ENCODE data around the gene HIP1.
A peak's percentile ranks its signal among the peaks of the same experiment; 100 is the strongest.
"Not testable (repeated sequence)": the region's sequence is repeated elsewhere in the genome, so short reads cannot be mapped to it uniquely, and the experiment has no call there.

HIP1 gene

GRCh38 chr7:75738604-75738974 lies at the start of gene HIP1:
TSS of gene HIP1 (minus strand) at chr7:75738941. CDS start at chr7:75738920, 21 bp downstream.
- no peak for DNase-seq (ENCODE audit: low read depth)
- peak within 1 kb of the TSS; percentile 85 for H3K4me3 ChIP-seq (ENCODE audit: low read depth, low read length)
- no peak for TF ChIP-seq CTCF (IDR thresholded peaks at IDR 0.05; ENCODE audit: insufficient read depth, low read depth, low read length, missing control alignments)

- H3K4me3 ChIP-seq (ENCODE audit: low read depth, low read length); DNase-seq (ENCODE audit: low read depth): not testable (repeated sequence)
These were observed 49.6 kb upstream of the HIP1 start for GRCh38 chr7:75788154-75788847.

- not testable (repeated sequence) for H3K4me3 ChIP-seq (ENCODE audit: low read depth, low read length); DNase-seq (ENCODE audit: low read depth)
These were observed 44.3 kb upstream of the HIP1 start for GRCh38 chr7:75783058-75783457.

GRCh38 chr7:75780647-75781273 lies 42.0 kb upstream of the HIP1 start:
- H3K4me3 ChIP-seq (ENCODE audit: low read depth, low read length); DNase-seq (ENCODE audit: low read depth): not testable (repeated sequence)

GRCh38 chr7:75779516-75779915 lies 40.8 kb upstream of the HIP1 start:
- H3K4me3 ChIP-seq (ENCODE audit: low read depth, low read length); DNase-seq (ENCODE audit: low read depth): not testable (repeated sequence)

- DNase-seq (ENCODE audit: low read depth); H3K4me3 ChIP-seq (ENCODE audit: low read depth, low read length): not testable (repeated sequence)
These were observed 40.3 kb upstream of the HIP1 start for GRCh38 chr7:75779035-75779434.

- no peak for TF ChIP-seq CTCF (IDR thresholded peaks at IDR 0.05; ENCODE audit: insufficient read depth, low read depth, low read length, missing control alignments)
- DNase-seq (ENCODE audit: low read depth), result peak; percentile 62
- no peak overlapping the region for H3K4me3 ChIP-seq (ENCODE audit: low read depth, low read length)
These were observed 37.7 kb upstream of the HIP1 start for GRCh38 chr7:75776295-75776971.

- not testable (repeated sequence) for H3K4me3 ChIP-seq (ENCODE audit: low read depth, low read length); DNase-seq (ENCODE audit: low read depth)
These were observed 35.2 kb upstream of the HIP1 start for GRCh38 chr7:75773958-75774357.

- no peak within 1 kb of the TSS for H3K4me3 ChIP-seq (ENCODE audit: low read depth, low read length)
- TF ChIP-seq CTCF (IDR thresholded peaks at IDR 0.05; ENCODE audit: insufficient read depth, low read depth, low read length, missing control alignments), result no peak
- DNase-seq (ENCODE audit: low read depth), result no peak
These were observed 33.6 kb upstream of the HIP1 start, which contains the start of gene CCL26 for GRCh38 chr7:75772081-75773077. TSS of gene CCL26 (minus strand) at chr7:75772211. CDS start at chr7:75772176, 35 bp downstream.
